ENCODE measurements around the gene RFWD3.

RFWD3 gene

GRCh38 chr16:74700438-74701225, 34.0 kb upstream of the RFWD3 start, which contains the start of gene MLKL:
TSS of gene MLKL (minus strand) at chr16:74700862. CDS start at chr16:74695757, 5,105 bp downstream.
- no peak for DNase-seq (ENCODE audit: low spot score)

GRCh38 chr16:74700116-74700437, 33.4 kb upstream of the RFWD3 start:
- TF ChIP-seq, protein P1, sequence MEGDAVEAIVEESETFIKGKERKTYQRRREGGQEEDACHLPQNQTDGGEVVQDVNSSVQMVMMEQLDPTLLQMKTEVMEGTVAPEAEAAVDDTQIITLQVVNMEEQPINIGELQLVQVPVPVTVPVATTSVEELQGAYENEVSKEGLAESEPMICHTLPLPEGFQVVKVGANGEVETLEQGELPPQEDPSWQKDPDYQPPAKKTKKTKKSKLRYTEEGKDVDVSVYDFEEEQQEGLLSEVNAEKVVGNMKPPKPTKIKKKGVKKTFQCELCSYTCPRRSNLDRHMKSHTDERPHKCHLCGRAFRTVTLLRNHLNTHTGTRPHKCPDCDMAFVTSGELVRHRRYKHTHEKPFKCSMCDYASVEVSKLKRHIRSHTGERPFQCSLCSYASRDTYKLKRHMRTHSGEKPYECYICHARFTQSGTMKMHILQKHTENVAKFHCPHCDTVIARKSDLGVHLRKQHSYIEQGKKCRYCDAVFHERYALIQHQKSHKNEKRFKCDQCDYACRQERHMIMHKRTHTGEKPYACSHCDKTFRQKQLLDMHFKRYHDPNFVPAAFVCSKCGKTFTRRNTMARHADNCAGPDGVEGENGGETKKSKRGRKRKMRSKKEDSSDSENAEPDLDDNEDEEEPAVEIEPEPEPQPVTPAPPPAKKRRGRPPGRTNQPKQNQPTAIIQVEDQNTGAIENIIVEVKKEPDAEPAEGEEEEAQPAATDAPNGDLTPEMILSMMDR (IDR thresholded peaks at IDR 0.05): no peak
- DNase-seq (ENCODE audit: low spot score): no peak
- H3K27ac ChIP-seq: peak overlapping the region; percentile 66 to 87
- H3K4me3 ChIP-seq: peak overlapping the region; percentile 99

More at GRCh38 chr16:74700438-74701225, 34.0 kb upstream of the RFWD3 start, which contains the start of gene MLKL:
- Histone ChIP-seq H3K4me3 (peak within 1 kb of the TSS; percentile 99), H3K27ac (peak within 1 kb of the TSS; percentile 66 to 87)
- TF ChIP-seq, protein P1 (IDR thresholded peaks at IDR 0.05): no peak

- Histone ChIP-seq H3K27ac (no peak overlapping the region), H3K4me3 (peak overlapping the region; percentile 99)
- TF ChIP-seq, protein P1 (IDR thresholded peaks at IDR 0.05): no peak
Measured at GRCh38 chr16:74699666-74700065, 33.0 kb upstream of the RFWD3 start.

DNA sequence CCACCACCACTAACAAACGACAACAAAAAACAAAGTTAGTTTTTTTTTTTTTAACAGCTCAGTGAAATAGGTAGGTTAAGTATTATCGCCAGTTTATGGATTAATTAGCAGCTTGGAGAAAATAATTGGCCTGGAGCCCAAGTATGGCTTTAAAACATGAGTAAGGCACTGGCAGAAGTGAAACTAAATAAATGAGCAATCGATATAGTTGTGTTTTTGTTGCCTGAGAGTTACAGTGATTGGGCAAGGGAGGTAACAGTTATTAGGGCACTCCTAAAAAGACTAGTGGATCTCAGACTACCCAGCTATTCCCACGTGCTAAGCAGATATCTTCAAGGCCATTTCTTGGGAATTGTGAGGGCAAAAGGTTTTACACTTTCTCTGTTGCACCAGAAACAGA, 31.5 kb upstream of the RFWD3 start:
- DNase-seq (ENCODE audit: low spot score): no peak
- TF ChIP-seq, protein P1 (IDR thresholded peaks at IDR 0.05): no peak
- H3K4me3 ChIP-seq: peak overlapping the region; percentile 1
- peak overlapping the region in 1 of 2 donors; percentile 5 for H3K27ac ChIP-seq

More at GRCh38 chr16:74699666-74700065, 33.0 kb upstream of the RFWD3 start:
- DNase-seq (ENCODE audit: low spot score): no peak

- Histone ChIP-seq H3K27ac (peak overlapping the region in 1 of 2 donors; percentile 80), H3K4me3 (peak overlapping the region; percentile 72)
- DNase-seq (ENCODE audit: low spot score): peak; percentile 91
- TF ChIP-seq, protein P1 (IDR thresholded peaks at IDR 0.05): no peak
Measured at GRCh38 chr16:74695450-74696422, 29.1 kb upstream of the RFWD3 start.

DNA sequence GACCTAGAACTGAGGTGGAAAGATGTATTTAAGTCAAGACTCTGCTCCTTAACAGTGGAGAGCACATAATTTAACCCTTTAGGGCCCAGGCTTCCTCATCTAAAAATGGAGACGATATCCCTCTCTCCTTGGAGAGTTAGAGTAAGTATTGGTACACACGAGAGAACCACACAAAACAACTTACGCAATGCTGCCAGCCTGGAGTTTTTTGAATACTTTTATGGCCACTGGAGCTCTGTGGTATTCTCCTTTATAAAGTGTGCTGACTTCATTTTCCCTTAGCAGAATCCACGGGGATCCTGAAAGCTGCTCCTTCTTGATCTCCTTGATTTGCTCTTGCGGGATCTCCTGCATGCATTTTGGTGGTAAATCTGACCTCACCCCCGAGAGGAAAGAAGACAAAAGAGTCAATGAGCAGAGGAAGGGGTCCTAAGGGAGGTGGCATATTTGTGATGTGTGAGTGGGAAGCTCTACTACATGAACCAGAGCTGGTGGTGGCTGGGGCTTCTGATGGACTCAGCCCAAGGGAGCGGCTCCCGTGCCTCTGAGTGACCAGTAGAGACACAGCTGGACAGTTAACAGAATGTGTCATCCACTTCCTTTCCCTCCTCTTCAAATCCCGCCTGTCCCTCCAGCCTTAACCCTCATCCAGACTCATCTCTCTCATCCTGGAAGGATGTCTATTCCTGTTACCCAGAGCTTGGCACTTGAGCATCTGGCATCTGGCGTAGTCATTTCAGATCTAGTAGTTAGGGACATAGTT, 24.6 kb upstream of the RFWD3 start:
- H3K27ac ChIP-seq: no peak overlapping the region
- TF ChIP-seq, protein P1 (IDR thresholded peaks at IDR 0.05): no peak
- H3K4me3 ChIP-seq: no peak overlapping the region
- no peak for DNase-seq (ENCODE audit: low spot score)

Data from coronary artery (tissue), 2 donors.